ENCODE measurements around the gene ZNF76.
A peak's percentile ranks its signal among the peaks of the same experiment; 100 is the strongest.
"Not testable (repeated sequence)": the region's sequence is repeated elsewhere in the genome, so short reads cannot be mapped to it uniquely, and the experiment has no call there.

The ZNF76 gene

DNA sequence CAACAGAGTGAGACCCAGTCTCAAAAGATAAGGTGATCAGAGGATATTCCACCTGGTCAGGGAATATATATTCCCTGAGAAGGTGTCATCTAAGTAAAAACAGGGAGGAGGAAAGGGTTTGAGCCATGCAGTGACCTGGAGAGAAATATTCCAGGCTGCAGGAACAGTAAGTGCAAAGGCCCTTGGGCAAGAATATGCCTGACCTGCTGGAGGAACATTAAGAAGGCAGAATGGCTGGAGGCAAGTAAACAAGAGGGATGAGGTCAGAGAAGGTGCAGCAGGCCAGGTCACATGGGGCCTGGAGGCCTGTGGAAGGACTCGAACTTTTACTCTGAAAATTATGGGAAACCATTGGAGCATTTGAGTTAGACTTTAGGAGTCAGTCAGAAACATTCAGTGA lies 44.8 kb downstream of the ZNF76 start:
- DNase-seq = no peak

DNA sequence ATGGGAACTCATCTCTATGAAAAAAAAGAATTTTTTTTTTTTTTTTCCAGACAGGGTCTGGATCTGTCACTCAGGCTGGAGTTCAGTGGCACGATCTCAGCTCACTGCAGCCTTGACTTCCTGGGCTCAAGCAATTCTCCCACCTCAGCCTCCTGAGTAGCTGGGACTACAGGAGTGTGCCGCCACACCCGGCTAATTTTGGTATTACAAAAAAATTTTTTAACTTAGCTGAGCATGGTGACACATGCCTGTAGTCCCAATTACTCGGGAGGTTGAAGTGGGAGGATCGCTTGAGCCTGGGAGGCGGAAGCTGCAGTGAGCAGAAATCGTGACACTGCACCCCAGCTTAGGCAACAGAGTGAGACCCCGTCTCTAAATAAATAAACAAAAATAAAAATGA lies 45.6 kb downstream of the ZNF76 start:
- no peak for DNase-seq

DNA sequence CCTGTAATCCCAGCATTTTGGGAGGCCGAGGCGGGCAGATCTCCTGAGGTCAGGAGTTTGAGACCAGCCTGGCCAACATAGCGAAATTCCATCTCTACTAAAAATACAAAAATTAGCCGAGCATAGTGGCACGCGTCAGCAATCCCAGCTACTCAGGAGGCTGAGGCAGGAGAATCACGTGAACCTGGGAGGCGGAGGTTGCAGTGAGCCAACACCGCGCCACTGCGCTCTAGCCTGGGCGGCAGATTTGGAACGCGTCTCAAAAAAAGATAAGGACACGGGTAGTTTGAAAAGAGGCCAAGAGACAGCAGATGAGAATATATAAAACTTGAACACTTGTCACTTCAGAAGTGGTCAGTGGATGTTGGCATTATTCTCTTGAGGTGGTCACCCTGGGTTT lies 47.6 kb downstream of the ZNF76 start:
- DNase-seq = not testable (repeated sequence)

DNA sequence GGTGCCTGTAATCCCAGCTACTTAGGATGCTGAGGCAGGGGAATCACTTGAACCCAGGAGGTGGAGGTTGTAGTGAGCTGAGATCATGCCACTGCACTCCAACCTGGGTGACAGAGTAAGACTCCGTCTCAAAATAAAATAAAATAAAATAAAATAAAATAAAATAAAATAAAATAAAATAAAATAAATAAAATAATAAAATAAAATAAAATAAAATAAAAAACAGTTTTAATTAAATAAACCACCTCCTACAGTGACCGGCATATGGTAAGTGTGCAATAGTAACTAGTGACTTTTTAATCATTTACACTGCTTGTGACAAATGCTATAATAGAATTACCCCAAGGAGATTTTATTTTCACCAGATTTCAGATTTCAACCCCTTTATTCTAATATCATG lies 49.0 kb downstream of the ZNF76 start:
- DNase-seq = not testable (repeated sequence)

DNA sequence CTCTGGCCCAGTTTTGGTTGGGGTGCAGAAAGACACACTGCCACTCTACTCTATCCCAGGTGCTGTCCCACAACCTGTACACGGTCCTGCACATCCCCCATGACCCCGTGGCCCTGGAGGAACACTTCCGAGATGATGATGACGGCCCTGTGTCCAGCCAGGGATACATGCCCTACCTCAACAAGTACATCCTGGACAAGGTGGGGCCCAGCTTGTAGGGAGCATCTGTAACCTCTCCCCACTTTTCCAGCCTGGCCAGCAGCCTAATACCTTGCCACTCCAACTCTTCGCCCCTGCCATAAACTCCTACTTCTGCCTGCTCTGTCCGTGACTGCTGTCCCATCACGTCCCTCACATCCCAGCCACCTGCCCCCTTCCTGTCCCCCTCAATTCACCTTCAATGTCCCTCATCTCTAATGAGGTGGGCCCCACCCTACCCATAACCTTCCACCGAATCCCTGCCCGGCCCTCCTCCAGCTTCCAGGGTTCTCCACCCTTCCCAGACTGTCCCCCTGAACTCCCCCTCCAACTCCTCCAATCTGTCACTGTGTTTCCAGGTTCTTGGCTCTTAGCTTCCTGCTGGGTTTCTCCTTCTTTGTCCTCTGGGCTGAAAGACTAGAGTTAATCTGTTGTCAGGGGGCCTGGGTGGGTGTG lies 50.2 kb downstream of the ZNF76 start:
- DNase-seq = no peak

DNA sequence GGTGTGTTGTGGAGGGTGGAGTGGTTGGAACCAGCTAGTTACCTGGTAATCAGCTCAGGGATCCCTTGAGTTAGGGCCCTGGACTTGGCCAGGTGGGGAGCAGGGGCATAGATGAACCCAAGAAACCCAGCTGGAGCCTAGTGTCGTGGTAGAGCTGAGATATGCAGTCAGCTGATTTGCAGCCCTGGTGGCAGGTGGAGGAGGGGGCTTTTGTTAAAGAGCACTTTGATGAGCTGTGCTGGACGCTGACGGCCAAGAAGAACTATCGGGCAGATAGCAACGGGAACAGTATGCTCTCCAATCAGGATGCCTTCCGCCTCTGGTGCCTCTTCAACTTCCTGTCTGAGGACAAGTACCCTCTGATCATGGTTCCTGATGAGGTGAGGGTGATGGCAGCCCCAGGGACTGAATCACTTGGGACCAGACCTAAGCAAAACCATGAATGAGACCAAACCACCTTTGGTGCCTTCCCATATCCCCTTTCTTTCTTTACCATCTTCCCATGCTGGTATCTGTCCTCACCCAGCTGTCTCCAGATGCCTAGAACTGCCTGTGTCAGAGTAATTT lies 50.8 kb downstream of the ZNF76 start:
- DNase-seq = no peak

DNA sequence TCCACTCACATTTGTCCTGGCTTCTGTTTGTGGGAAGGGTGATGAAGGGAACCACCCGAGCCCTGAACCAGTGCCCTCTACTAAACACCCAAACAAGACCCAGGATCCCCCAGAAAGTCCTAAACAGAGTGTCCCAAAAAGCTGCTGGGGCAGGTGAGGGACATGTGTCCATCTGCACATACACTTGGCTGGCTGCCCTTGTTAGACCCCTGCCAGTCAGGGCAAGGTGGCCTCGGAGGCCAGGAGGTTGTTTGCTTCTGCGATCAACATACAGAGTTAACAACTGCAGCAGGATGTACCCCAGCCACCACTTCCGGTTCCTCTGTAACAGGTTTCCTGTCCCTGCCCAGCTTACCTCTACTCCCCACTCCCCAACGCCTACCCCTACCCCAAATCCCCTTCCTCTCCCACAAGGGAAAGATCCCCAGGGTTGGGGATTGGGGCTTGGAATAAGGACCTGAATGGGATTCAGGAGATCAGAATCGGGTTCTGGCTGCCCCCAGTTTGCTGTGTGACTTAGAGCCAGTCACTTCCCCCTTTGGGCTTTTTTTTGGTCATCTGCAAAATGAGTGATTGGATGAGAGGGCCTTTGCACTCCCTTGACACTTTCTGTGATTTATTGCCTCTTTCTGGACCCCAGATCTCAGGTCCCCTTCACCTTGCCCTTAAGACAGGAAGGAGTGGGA lies 52.0 kb downstream of the ZNF76 start:
- DNase-seq = no peak

DNA sequence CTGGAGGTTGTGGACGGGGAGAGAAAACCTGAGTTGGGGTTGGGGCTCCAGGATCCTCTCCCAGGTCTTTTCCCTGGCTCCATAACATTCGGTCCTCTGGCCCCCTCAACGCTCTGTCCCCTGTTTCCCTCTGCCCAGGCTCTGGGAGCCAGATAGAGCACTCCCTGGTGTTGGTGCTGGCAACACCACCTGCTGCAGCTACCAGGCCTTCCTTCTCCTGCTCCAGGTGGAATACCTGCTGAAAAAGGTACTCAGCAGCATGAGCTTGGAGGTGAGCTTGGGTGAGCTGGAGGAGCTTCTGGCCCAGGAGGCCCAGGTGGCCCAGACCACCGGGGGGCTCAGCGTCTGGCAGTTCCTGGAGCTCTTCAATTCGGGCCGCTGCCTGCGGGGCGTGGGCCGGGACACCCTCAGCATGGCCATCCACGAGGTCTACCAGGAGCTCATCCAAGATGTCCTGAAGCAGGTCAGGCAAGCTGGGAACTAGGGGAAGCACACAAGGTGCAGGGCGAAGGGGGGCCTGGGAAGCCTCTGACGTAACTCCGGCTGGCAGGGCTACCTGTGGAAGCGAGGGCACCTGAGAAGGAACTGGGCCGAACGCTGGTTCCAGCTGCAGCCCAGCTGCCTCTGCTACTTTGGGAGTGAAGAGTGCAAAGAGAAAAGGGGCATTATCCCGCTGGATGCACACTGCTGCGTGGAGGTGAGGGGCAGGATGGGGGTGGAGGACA lies 52.7 kb downstream of the ZNF76 start:
- DNase-seq = no peak

DNA sequence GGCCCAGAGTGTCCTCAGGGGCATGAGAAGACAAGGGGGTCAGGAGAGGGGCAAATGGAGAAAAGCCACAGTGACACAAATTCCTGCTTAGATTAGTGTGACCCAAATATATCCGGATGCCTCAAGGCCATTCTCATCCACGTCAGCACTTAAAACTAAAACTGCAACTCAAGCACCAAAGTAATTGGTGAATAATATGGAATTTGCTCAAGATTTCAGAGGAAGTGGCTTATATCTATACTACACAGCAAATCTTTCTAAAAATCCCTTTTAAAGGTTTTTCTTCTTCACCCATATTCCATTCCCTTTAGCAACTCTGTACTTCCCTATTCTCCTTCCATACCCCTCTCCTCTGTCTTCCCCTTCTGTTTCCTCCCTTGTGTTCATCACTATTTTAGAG lies 53.3 kb downstream of the ZNF76 start:
- no peak for DNase-seq

DNA sequence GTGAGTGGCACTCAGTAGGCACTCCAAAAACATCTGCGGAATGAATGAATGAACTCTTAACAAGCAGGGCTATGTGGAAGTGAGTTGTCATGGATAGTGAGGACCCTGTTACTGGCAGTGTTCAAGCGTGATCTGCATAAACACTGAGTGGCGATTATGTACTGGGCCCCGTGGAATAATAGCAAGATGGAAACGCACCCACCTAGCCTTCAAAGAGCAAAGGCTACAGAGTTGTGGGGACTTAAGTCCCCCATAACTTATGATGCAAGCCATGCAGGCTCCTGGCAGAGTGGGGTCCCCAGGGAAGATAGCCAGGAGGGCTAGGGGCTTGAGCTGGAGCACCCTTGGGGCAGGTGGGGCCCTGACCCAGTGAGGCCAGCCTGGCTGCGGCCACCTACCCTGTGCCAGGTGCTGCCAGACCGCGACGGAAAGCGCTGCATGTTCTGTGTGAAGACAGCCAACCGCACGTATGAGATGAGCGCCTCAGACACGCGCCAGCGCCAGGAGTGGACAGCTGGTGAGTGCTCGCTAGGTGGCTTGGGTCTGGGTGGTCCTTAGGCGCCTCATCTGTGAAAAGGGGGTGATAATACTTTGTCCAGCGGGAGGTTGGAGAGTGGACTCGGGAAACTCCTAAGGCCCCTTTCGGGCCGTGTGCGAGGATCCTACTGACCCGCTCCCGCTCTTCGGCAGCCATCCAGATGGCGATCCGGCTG lies 58.1 kb downstream of the ZNF76 start:
- no peak for DNase-seq

DNA sequence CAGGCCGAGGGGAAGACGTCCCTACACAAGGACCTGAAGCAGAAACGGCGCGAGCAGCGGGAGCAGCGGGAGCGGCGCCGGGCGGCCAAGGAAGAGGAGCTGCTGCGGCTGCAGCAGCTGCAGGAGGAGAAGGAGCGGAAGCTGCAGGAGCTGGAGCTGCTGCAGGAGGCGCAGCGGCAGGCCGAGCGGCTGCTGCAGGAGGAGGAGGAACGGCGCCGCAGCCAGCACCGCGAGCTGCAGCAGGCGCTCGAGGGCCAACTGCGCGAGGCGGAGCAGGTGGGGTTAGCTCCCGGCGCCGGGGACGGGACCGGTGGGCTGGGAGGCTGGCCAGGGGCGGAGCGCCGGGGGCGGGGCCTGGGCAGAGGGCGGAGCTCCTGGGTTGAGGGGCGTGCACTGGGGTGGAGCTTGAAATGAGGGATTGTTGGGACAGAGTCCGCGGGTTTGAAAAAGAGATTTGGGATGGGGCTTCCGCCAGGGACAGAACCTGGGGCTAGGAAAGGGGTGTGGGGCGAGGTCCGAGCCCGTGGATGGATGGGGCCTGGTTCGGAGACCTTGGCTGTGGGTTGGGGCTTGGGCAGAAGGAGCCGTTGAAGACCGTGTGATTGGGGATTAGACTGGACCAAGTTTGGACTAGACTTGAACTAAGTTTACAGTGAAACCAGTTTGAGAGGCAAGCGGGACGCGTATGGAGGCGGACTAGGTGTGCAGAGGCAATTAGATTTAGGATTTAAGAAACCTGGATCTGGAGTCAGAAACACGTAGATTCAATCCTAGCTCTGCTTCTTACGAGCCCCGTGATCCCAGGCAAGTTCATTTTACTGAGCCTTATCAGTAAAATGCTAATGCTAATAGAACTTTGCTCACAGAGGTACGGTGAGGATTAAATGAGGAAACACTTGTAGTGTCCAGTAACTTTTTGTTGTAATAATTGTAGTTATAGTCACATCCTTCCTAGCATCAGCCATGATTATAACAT lies 58.9 kb downstream of the ZNF76 start:
- DNase-seq = peak; percentile 90

DNA sequence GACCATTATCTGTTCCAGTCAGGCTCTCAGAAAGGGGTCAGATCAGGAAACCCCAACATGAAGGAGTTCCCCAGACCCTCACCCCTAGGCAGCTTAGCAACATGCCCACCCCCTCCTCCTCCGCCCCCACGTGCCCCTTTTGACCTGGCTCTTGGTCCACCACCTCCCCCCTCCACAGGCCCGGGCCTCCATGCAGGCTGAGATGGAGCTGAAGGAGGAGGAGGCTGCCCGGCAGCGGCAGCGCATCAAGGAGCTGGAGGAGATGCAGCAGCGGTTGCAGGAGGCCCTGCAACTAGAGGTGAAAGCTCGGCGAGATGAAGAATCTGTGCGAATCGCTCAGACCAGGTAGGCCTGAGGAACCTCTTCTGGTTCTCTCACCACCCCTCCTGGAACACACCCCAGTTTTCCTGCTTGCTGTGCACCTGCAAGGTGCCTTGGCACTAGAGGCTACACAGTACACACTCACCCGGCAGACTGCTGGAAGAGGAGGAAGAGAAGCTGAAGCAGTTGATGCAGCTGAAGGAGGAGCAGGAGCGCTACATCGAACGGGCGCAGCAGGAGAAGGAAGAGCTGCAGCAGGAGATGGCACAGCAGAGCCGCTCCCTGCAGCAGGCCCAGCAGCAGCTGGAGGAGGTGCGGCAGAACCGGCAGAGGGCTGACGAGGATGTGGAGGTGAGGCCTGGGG lies 60.0 kb downstream of the ZNF76 start:
- no peak for DNase-seq

DNA sequence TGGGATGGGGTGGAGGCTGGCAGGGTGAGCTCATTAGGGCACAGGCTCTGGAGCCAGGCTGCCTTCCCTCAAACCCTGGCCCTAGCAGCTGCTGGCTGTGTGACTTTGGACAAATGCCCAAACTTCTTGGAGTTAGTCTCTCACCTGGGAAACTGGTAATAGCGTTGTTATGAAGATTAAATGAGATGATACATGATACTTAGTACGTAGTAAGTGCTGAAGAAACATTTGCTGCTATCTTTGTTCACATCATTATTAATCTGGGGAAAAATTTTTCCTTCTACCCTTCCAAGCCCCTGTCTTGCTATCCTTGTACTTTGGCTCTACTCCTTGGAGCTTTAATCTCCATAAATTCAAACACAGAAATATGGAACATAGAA lies 60.5 kb downstream of the ZNF76 start:
- no peak for DNase-seq

DNA sequence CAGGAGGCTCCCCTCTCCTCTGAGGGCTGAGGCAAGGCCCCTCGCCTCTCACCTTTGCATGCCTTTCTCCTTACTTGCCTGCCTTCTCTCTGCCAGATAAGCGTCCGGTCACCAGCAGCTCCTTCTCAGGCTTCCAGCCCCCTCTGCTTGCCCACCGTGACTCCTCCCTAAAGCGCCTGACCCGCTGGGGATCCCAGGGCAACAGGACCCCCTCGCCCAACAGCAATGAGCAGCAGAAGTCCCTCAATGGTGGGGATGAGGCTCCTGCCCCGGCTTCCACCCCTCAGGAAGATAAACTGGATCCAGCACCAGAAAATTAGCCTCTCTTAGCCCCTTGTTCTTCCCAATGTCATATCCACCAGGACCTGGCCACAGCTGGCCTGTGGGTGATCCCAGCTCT lies 61.6 kb downstream of the ZNF76 start:
- DNase-seq = no peak

DNA sequence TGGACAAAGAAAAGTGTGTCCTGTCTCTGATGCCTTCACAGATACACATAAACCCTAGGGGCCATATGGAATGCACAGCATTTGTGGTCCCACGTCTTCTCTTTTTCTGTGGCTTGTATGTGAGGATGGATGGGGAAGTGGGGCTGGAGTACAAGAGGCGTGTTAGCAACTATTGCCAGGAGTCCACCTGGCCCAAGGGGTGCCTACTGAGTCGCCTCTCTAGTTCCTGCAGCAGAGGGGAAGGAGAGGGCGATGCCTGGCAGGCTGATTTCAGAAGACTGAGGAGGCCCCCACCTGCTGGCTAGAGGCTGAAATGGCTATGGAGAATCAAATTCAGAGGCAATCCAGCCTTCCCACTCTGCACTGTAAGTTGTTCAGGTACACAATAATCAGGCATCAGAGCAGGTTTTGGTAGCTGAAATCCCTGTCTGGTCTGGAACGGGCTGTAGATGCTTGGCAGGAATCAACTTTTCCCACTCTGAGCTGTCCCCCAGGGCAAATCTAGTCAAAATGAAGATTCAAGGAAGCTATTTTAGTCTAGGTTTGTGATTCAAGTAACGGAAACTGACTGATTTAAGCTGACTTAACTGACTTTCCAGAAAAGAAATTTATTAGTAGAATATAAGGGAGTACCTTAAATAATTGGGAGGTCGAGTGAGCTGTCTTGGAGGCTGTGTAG lies 68.0 kb downstream of the ZNF76 start:
- peak; percentile 8 for DNase-seq

DNA sequence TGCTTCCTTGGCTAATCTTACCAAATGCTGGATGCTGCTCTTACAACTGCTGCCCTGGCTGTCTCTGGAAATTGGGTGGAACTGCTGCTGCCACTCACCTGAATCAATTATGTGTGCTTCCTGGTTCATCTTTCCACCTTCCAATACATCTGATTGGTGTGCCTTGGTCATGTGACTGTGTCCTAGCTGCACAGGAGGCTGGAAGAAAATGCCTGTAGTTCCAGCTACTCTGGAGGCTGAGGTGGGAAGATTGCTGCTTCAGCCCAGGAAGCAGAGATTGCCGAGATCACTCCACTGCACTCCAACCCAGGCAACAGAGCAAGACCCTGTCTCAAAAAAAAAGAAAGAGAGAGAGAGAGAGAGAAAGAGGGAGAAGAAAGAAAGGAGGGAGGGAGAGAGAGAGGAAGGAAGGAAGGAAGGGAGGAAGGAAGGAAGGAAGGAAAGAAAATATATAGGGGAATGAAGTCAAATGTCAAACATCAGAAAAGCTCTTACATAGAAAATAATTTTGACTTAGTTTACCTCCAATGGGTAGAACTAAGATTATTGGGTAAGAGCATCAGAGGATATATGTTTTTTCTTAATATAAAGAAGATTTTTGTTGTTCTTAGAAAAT lies 68.7 kb downstream of the ZNF76 start:
- DNase-seq = no peak

DNA sequence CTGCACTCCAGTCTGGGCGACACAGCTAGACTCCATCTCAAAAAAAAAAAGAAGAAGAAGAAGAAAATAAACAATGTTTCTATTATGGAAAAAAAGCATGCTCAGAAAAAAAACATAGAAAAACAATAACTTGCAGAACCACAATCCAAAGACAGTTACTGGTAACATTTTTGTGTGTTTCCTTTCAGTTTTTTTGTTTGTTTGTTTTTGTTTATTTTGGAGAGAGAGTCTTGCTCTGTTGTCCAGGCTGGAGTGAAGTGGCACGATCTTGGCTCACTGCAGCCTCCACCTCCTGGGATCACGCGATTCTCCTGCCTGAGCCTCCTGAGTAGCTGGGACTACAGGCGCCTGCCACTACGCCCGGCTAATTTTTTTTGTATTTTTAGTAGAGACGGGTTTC lies 69.4 kb downstream of the ZNF76 start:
- not testable (repeated sequence) for DNase-seq

DNA sequence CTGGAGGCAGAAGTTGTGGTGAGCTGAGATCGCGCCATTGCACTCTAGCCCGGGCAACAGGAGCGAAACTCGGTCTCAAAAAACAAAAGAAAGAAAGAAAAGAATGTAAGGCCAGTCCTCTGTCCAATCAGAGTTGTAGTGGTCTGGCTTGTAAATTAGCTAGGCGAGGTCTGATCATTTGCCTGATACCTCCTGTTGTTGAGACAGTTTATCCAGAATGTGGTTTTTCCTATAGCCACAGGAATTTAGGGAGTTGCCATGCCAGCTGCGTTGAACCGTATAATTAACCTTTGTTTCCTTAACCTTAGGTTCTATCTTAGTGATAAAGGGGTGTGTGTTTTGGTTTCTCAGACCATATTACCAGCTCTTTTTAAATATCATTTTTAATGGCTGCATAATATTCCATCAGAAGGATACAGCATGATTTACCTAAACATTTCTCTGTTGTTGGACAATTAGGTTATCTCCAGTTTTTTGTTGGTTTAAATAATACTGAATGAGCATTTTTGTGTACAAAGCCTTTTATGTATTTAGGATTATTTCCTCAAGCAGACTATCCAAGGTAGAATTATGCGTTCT lies 71.1 kb downstream of the ZNF76 start:
- no peak for DNase-seq

DNA sequence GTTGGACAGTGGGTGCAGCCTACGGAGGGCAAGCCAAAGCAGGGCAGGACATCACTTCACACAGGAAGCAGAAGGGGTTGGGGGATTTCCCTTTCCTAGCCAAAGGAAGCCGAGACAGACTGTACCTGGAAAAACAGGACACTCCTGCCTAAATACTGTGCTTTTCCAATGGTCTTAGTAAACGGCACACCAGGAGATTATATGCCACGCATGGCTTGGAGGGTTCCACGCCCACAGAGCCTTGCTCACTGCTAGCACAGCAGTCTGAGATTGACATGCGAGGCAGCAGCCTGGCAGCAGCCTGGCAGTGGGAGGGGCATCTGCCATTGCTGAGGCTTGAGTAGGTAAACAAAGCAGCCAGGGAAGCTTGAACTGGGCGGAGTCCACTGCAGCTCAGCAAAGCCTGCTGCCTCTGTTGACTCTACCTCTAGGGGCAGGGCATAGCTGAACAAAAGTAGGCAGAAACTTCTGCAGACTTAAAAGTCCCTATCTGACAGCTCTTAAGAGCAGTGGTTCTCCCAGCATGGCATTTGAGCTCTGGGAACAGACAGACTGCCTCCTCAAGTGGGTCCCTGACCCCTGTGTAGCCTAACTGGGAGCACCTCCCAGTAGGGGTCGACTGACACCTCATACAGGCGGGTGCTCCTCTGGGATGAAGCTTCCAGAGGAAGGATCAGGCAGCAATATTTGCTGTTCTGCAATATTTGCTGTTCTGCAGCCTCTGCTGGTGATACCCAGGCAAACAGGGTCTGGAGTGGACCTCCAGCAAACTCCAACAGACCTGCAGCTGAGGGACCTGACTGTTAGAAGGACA lies 72.7 kb downstream of the ZNF76 start:
- DNase-seq = not testable (repeated sequence)

Measured in T1000 (cell line).